C4-2B (cell line): ENCODE measurements around the gene PELI2.

Experiments used
- CTCF ChIP-seq: fragments of 450-650 bp; conservative IDR thresholded peaks from 2 replicates; pipeline ENCODE4 v1.5.1; 2017; ENCODE audit warnings: mild to moderate bottlenecking
- ZFX ChIP-seq: fragments of 450-650 bp; IDR thresholded peaks from 2 replicates; pipeline ENCODE4 v1.6.1; 2017

- no peak for TF ChIP-seq CTCF
- TF ChIP-seq ZFX, result no peak
Measured at GRCh38 chr14:56207626-56208292, 89.5 kb downstream of the PELI2 start.
